HL-60 (cell line): ENCODE results near the gene SMIM34.
"Not testable (repeated sequence)": the region's sequence is repeated elsewhere in the genome, so short reads cannot be mapped to it uniquely, and the experiment has no call there.

Experiments used
- POLR2AphosphoS5 ChIP-seq: IDR thresholded peaks from 2 replicates; pipeline ENCODE4 v1.6.1; 2012; ENCODE audit warnings: low read depth
- SPI1 ChIP-seq: IDR thresholded peaks from 2 replicates; pipeline ENCODE4 v1.6.1; 2012; ENCODE audit warnings: low read depth, mild to moderate bottlenecking, borderline replicate concordance
- TF ChIP-seq, protein P1 (sequence below): IDR thresholded peaks from one replicate; pipeline ENCODE4 v1.5.1; 2011; ENCODE audit warnings: low read length, control low read depth, inconsistent platforms; ENCODE audit not compliant: insufficient read depth
- TF ChIP-seq, protein P2 (sequence below): IDR thresholded peaks from 2 replicates; pipeline ENCODE4 v1.6.1; 2012; ENCODE audit warnings: low read depth; ENCODE audit not compliant: insufficient replicate concordance

DNA sequence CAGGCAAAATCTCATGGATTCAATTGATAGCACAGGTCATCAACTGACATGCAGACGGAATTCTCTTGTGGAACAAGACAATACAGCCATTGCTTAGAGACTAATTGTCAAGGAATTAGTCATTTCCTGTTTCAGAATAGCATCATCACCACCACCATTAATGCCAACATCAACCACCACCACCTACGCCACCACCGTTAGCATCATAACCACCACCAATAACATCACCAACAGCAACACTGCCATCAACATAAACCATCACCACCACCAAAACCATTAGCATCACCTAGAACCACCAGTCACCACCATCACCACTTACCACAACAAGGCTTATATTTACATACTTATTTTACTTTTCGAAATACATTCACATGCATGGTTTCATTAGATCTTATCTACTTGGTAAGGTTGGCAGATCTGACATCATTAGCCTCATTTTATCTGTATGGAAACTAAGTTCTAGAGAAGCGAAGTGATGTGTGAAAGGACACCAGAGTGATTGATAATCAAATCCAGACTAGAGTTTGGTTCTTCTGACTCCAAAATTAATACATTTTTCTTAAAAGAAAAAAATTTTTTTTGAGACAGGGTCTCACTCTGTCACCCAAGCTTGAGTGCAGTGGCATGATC, 6.2 kb downstream of the SMIM34 start:
- not testable (repeated sequence) for TF ChIP-seq POLR2AphosphoS5, SPI1
- TF ChIP-seq, protein P1, sequence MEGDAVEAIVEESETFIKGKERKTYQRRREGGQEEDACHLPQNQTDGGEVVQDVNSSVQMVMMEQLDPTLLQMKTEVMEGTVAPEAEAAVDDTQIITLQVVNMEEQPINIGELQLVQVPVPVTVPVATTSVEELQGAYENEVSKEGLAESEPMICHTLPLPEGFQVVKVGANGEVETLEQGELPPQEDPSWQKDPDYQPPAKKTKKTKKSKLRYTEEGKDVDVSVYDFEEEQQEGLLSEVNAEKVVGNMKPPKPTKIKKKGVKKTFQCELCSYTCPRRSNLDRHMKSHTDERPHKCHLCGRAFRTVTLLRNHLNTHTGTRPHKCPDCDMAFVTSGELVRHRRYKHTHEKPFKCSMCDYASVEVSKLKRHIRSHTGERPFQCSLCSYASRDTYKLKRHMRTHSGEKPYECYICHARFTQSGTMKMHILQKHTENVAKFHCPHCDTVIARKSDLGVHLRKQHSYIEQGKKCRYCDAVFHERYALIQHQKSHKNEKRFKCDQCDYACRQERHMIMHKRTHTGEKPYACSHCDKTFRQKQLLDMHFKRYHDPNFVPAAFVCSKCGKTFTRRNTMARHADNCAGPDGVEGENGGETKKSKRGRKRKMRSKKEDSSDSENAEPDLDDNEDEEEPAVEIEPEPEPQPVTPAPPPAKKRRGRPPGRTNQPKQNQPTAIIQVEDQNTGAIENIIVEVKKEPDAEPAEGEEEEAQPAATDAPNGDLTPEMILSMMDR: not testable (repeated sequence)
- TF ChIP-seq, protein P2, sequence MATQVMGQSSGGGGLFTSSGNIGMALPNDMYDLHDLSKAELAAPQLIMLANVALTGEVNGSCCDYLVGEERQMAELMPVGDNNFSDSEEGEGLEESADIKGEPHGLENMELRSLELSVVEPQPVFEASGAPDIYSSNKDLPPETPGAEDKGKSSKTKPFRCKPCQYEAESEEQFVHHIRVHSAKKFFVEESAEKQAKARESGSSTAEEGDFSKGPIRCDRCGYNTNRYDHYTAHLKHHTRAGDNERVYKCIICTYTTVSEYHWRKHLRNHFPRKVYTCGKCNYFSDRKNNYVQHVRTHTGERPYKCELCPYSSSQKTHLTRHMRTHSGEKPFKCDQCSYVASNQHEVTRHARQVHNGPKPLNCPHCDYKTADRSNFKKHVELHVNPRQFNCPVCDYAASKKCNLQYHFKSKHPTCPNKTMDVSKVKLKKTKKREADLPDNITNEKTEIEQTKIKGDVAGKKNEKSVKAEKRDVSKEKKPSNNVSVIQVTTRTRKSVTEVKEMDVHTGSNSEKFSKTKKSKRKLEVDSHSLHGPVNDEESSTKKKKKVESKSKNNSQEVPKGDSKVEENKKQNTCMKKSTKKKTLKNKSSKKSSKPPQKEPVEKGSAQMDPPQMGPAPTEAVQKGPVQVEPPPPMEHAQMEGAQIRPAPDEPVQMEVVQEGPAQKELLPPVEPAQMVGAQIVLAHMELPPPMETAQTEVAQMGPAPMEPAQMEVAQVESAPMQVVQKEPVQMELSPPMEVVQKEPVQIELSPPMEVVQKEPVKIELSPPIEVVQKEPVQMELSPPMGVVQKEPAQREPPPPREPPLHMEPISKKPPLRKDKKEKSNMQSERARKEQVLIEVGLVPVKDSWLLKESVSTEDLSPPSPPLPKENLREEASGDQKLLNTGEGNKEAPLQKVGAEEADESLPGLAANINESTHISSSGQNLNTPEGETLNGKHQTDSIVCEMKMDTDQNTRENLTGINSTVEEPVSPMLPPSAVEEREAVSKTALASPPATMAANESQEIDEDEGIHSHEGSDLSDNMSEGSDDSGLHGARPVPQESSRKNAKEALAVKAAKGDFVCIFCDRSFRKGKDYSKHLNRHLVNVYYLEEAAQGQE: not testable (repeated sequence)
